Measurements from ENCODE around the gene COL9A3. TPM values are rescaled to one million over a fixed set of nuclear protein-coding genes. Genes with fewer than 3 reads are reported as not detected.
"Not testable (repeated sequence)": the region's sequence is repeated elsewhere in the genome, so short reads cannot be mapped to it uniquely, and the experiment has no call there.

The COL9A3 gene
- total RNA-seq, 4 donors from 2014 or later, result 13.4 to 22.9 (median 18.4) TPM

DNA sequence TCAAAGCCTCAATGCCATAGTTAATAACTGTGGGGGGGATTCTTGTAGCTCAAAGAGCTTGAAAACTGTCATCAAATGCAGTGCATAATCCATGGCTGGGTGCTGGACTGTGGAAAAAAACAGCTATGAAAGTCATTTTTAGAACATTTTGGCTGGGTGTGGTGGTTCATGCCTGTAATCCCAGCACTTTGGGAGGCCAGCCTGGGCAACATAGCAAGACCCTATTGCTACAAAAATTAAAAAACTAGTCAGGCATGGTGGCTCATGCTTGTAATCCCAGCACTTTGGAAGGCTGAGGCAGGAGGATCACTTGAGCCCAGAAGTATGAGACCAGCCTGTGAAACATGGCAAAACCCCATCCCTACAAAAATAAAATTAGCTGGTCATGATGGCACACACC, 32.6 kb downstream of the COL9A3 start:
- intact Hi-C loops (cut with DNase I), result no loop called here
- Histone ChIP-seq H3K9me3 (no peaks in the 10 kb centered on the region), H3K36me3 (peaks cover 5 to 48% (median 35%) of the 10 kb centered on the region in 4 donors)

DNA sequence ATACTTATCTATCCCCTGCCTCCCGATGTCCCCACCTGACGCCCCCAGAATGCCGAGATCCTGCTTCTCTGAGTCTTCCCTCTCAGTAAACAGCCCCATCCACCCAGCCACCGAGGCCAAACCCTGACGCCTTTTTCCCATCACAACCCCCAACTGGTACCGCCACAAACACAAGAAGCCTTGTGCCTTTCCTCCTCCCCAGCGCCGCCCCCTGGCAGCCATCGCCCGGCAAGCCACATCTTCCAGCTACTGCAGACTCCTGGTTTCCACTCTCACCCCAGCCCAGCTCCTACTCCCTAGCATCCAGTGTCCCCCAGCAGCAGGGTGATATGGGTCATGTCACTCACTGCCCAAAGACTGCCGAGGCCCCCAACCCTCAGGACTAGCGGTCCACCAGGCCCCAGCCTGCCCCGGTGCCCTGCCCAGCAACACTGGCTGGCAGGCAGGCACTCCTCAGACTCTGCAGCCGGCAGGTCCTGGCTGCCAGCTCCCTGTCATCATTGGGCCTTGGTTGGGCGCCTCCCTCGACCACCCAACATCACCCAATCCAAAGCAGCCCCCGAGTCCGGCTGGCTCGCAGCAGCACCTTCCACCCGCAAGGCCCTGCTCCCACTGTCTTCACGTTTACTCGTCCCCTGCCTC, 33.6 kb downstream of the COL9A3 start:
- no peak for DNase-seq (ENCODE audit: extremely low spot score)
- Histone ChIP-seq H3K4me3 (no peak overlapping the region), H3K27ac (replicated peaks in 1 of 4) (peak overlapping the region in 1 of 4 donors; percentile 40), H3K4me1 (no peaks in the 10 kb centered on the region), H3K27me3 (no peaks in the 10 kb centered on the region), H3K9me3 (no peaks in the 10 kb centered on the region), H3K36me3 (peaks cover 5 to 51% (median 40%) of the 10 kb centered on the region in 4 donors)
- TF ChIP-seq POLR2AphosphoS5 (IDR thresholded peaks at IDR 0.05) (no peak), POLR2A (IDR thresholded peaks at IDR 0.05; ENCODE audit: low read depth) (no peak)
- intact Hi-C loops (cut with DNase I), result no loop called here
- 87% methylated on average over 18 of the region's 22 CpGs for WGBS

More for the DNA sequence above, 32.6 kb downstream of the COL9A3 start:
- no peak overlapping the region for H3K4me3 ChIP-seq
- DNase-seq (ENCODE audit: extremely low spot score), result no peak
- no peaks in the 10 kb centered on the region for H3K4me1 ChIP-seq
- no peak for TF ChIP-seq POLR2A (IDR thresholded peaks at IDR 0.05; ENCODE audit: low read depth)
- TF ChIP-seq POLR2AphosphoS5 (IDR thresholded peaks at IDR 0.05), result no peak
- TF ChIP-seq EP300 (IDR thresholded peaks at IDR 0.05), result no peak
- TF ChIP-seq, protein P1, sequence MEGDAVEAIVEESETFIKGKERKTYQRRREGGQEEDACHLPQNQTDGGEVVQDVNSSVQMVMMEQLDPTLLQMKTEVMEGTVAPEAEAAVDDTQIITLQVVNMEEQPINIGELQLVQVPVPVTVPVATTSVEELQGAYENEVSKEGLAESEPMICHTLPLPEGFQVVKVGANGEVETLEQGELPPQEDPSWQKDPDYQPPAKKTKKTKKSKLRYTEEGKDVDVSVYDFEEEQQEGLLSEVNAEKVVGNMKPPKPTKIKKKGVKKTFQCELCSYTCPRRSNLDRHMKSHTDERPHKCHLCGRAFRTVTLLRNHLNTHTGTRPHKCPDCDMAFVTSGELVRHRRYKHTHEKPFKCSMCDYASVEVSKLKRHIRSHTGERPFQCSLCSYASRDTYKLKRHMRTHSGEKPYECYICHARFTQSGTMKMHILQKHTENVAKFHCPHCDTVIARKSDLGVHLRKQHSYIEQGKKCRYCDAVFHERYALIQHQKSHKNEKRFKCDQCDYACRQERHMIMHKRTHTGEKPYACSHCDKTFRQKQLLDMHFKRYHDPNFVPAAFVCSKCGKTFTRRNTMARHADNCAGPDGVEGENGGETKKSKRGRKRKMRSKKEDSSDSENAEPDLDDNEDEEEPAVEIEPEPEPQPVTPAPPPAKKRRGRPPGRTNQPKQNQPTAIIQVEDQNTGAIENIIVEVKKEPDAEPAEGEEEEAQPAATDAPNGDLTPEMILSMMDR (IDR thresholded peaks at IDR 0.05), result no peak
- H3K27ac ChIP-seq (replicated peaks in 1 of 4), result no peak overlapping the region
- no peaks in the 10 kb centered on the region for H3K27me3 ChIP-seq

DNA sequence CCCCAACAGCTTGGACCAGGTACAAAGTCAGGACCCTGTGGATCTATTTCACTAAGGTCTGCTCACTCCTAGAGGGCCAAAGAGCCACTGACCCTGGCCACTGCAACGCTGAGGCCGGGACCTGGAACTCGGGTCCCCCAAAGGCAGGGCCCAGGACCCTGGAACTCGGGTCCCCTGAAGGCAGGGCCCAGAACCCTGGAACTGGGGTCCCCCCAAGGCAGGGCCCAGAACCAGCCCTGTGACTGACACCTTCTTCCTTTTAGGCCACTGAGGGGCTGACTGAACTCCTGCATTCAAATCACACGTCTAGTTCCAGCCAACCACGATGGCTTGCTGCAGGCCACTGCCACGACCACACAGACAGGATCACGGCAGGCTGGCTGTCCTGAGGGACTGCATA, 35.3 kb downstream of the COL9A3 start:
- Histone ChIP-seq H3K27ac (replicated peaks in 1 of 4) (no peak overlapping the region), H3K4me3 (no peak overlapping the region), H3K9me3 (no peaks in the 10 kb centered on the region), H3K4me1 (no peaks in the 10 kb centered on the region), H3K27me3 (no peaks in the 10 kb centered on the region), H3K36me3 (peaks cover 12 to 59% (median 49%) of the 10 kb centered on the region in 4 donors)
- DNase-seq (ENCODE audit: extremely low spot score), result no peak
- 92% methylated on average over 8 of the region's 8 CpGs for WGBS
- TF ChIP-seq EP300 (IDR thresholded peaks at IDR 0.05) (no peak), POLR2AphosphoS5 (IDR thresholded peaks at IDR 0.05) (no peak), POLR2A (IDR thresholded peaks at IDR 0.05; ENCODE audit: low read depth) (no peak)
- TF ChIP-seq, protein P1 (IDR thresholded peaks at IDR 0.05), result no peak
- intact Hi-C loops (cut with DNase I), result no loop called here

DNA sequence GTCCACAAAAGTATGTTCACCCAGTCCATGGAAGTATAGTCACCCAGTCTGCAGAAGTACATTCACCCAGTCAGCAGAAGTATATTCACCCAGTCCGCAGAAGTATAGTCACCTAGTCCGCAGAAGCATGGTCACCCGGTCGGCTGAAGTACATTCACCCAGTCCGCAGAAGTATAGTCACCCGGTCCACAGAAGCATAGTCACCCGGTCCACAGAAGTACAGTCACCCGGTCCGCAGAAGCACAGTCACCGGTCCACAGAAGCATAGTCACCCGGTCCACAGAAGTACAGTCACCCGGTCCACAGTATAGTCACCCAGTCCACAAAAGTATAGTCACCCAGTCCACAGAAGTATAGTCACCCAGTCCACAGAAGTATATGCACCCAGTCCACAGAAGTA, 36.0 kb downstream of the COL9A3 start:
- H3K36me3 ChIP-seq, result peaks cover 13 to 61% (median 53%) of the 10 kb centered on the region in 4 donors

DNA sequence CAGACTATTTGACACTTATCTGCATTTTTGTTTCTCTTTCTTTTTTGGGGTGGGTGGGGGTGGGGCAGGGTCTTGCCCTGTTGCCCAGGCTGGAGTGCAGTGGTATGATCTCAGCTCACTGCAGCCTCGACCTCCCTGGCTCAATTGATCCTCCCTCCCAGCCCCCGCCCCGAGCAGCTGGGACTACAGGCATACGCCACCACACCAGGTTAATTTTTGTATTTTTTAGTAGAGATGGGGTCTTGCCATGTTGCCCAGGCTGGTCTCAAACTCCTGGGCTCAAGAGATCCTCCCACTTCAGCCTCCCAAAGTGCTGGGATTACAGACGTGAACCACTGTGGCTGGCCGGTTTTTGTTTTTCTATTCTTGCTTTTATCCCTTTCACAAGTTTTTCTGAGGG, 36.5 kb downstream of the COL9A3 start:
- 95% methylated on average over 6 of the region's 6 CpGs for WGBS
- H3K27ac ChIP-seq (replicated peaks in 1 of 4); intact Hi-C loops (cut with DNase I); H3K4me1 ChIP-seq; H3K27me3 ChIP-seq; H3K4me3 ChIP-seq; DNase-seq (ENCODE audit: extremely low spot score); H3K9me3 ChIP-seq: not testable (repeated sequence)
- peaks cover 13 to 61% (median 53%) of the 10 kb centered on the region in 4 donors for H3K36me3 ChIP-seq

More for the DNA sequence above, 36.0 kb downstream of the COL9A3 start:
- intact Hi-C loops (cut with DNase I), result no loop called here
- no peaks in the 10 kb centered on the region for H3K4me1 ChIP-seq
- no peaks in the 10 kb centered on the region for H3K9me3 ChIP-seq
- no peak for DNase-seq (ENCODE audit: extremely low spot score)
- TF ChIP-seq POLR2A (IDR thresholded peaks at IDR 0.05; ENCODE audit: low read depth) (no peak), EP300 (IDR thresholded peaks at IDR 0.05) (no peak), POLR2AphosphoS5 (IDR thresholded peaks at IDR 0.05) (no peak)
- TF ChIP-seq, protein P1 (IDR thresholded peaks at IDR 0.05), result no peak
- H3K4me3 ChIP-seq, result no peak overlapping the region
- 92% methylated on average over 12 of the region's 12 CpGs for WGBS
- H3K27me3 ChIP-seq, result no peaks in the 10 kb centered on the region
- no peak overlapping the region for H3K27ac ChIP-seq (replicated peaks in 1 of 4)

DNA sequence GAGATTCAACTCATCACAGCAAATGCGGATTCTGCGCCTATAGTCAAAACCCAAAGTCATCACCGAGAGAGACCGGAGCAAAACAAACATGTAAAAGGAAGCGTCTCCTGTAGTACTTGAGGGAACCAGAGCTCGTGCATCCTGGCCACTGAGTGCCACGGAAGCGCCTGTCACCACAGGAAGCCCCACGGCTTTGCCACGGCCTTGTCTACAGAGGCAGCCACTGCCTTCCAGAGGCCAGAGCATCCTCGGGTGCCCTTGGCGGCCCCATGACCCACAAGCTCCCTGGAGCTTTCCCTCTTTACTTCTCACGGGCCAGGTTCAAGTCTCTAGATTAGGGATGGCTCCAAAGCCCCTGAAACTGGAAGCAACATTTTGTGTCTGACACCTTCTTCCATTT, 37.3 kb downstream of the COL9A3 start:
- Histone ChIP-seq H3K27ac (replicated peaks in 1 of 4) (no peak overlapping the region), H3K36me3 (peaks cover 13 to 59% (median 52%) of the 10 kb centered on the region in 4 donors), H3K4me1 (no peaks in the 10 kb centered on the region), H3K27me3 (no peaks in the 10 kb centered on the region), H3K9me3 (no peaks in the 10 kb centered on the region), H3K4me3 (no peak overlapping the region)
- 97% methylated on average over 13 of the region's 13 CpGs for whole genome bisulfite sequencing
- no peak for DNase-seq (ENCODE audit: extremely low spot score)
- TF ChIP-seq POLR2A (IDR thresholded peaks at IDR 0.05; ENCODE audit: low read depth) (no peak), POLR2AphosphoS5 (IDR thresholded peaks at IDR 0.05) (no peak), EP300 (IDR thresholded peaks at IDR 0.05) (no peak)
- TF ChIP-seq, protein P1 (IDR thresholded peaks at IDR 0.05), result no peak
- intact Hi-C loops (cut with DNase I), result no loop called here

All from esophagus muscularis mucosa (tissue), 4 donors.